HCT116 (cell line): ENCODE measurements around the gene POLH. TPM values are rescaled to one million over a fixed set of nuclear protein-coding genes. Genes with fewer than 3 reads are reported as not detected.

Experiments used
- ATAC-seq: fragments of 200-7000 bp; cut with Tn5 transposase; 2 replicates; pipeline ENCODE4 v1.9.1; 2020; ENCODE audit warnings: mild to moderate bottlenecking, moderate library complexity
- BruUV-seq: library from RNA; stranded (reverse); fragments of 400-500 nt; replicated peaks from 2 replicates; lab custom pipeline; 2021; lab: Mats Ljungman, UMichigan
- CTCF ChIA-PET: fragments of 300-600 bp; sonication (Branson Sonifier 250); formaldehyde crosslinking; loops from one replicate; lab custom pipeline; 2021; ENCODE audit warnings: antibody characterized with exemption; lab: Charles Lee
- POLR2A ChIA-PET: fragments of 300-600, 350-600 bp; sonication (Branson Sonifier 250); formaldehyde crosslinking; loops from one replicate; lab custom pipeline; 2021; ENCODE audit warnings: antibody characterized with exemption; lab: Charles Lee
- RAD21 ChIA-PET, 2 experiments: fragments of 300-600 bp; sonication (Branson Sonifier 250); formaldehyde crosslinking; loops; one replicate each; lab custom pipeline; 2023; ENCODE audit warnings: low total read pairs in 2 of 2; ENCODE audit not compliant: uncharacterized antibody in 2 of 2, unreplicated experiment in 2 of 2, low non-redundant PET in 1 of 2; lab: Charles Lee
- DNase-seq: peaks from one replicate; pipeline ENCODE4 v3.0.0-alpha.2; 2010; ENCODE audit warnings: low read depth, low spot score
- H2AFZ ChIP-seq: fragments of 200-600 bp; shearing (Covaris generic), sonication (generic); 2 replicates; pipeline ENCODE4 v1.6.1; 2017; ENCODE audit warnings: low read depth, mixed run types, mixed read lengths, antibody characterized with exemption, low read length; ENCODE audit not compliant: poor library complexity, severe bottlenecking
- H3K27ac ChIP-seq: 2 replicates; pipeline ENCODE4 v1.5.1; 2012; ENCODE audit warnings: low read depth, low read length
- H3K27me3 ChIP-seq: fragments of 200-600 bp; sonication (generic); 2 replicates; pipeline ENCODE4 v1.6.1; 2016; ENCODE audit warnings: mixed run types, low read length, mixed read lengths; ENCODE audit not compliant: insufficient read depth
- H3K36me3 ChIP-seq, 2 experiments: fragments of 200-500 bp in 1 of 2; fragments of 200-600 bp in 1 of 2; sonication (Bioruptor generic) in 1 of 2; sonication (generic) in 1 of 2; 2 replicates each; pipeline versions ENCODE4 v1.5.1 to v1.6.1; 2014 to 2016; ENCODE audit warnings: low read length in 2 of 2, inconsistent platforms in 1 of 2, mixed read lengths in 1 of 2, mixed run types in 1 of 2; ENCODE audit not compliant: insufficient read depth in 2 of 2, control insufficient read depth in 1 of 2
- H3K4me1 ChIP-seq, 2 experiments: fragments of 200-600 bp in 1 of 2; sonication (generic) in 1 of 2; 2 replicates each; pipeline versions ENCODE4 v1.5.1 to v1.6.1; 2012 to 2017; ENCODE audit warnings: low read length in 2 of 2, inconsistent platforms in 1 of 2, mild to moderate bottlenecking in 1 of 2, mixed read lengths in 1 of 2, mixed run types in 1 of 2, moderate library complexity in 1 of 2; ENCODE audit not compliant: insufficient read depth in 2 of 2, control insufficient read depth in 1 of 2
- H3K4me2 ChIP-seq: fragments of 200-600 bp; sonication (generic); 2 replicates; pipeline ENCODE4 v1.6.1; 2017; ENCODE audit warnings: mixed run types, low read length, mixed read lengths
- H3K4me3 ChIP-seq, 2 experiments: fragments of 200-600 bp in 1 of 2; sonication (generic) in 1 of 2; replicated peaks in 1 of 2; 2 replicates each; pipeline ENCODE4 v1.5.1; 2011 to 2016; ENCODE audit warnings: low read length in 2 of 2, control low read depth in 1 of 2, low read depth in 1 of 2, mild to moderate bottlenecking in 1 of 2, mixed read lengths in 1 of 2, mixed run types in 1 of 2
- H3K79me2 ChIP-seq: fragments of 200-600 bp; sonication (generic); 2 replicates; pipeline ENCODE4 v1.6.1; 2017; ENCODE audit warnings: mild to moderate bottlenecking, mixed run types, low read length, moderate library complexity, mixed read lengths; ENCODE audit not compliant: insufficient read depth
- H3K9ac ChIP-seq: fragments of 200-600 bp; sonication (generic); 2 replicates; pipeline ENCODE4 v1.6.1; 2016; ENCODE audit warnings: low read length, mixed read lengths
- H3K9me2 ChIP-seq: fragments of 200-600 bp; sonication (generic), shearing (Covaris generic); 2 replicates; pipeline ENCODE4 v1.6.1; 2017; ENCODE audit warnings: mixed run types, mild to moderate bottlenecking, moderate library complexity; ENCODE audit not compliant: insufficient read depth
- H3K9me3 ChIP-seq, 2 experiments: fragments of 200-500 bp in 1 of 2; fragments of 200-600 bp in 1 of 2; sonication (Bioruptor generic) in 1 of 2; sonication (generic) in 1 of 2; 2 replicates each; pipeline ENCODE4 v1.6.1; 2014 to 2017; ENCODE audit warnings: low read length in 2 of 2, mixed read lengths in 2 of 2, inconsistent platforms in 1 of 2, low read depth in 1 of 2, mild to moderate bottlenecking in 1 of 2, mixed run types in 1 of 2, moderate library complexity in 1 of 2; ENCODE audit not compliant: control insufficient read depth in 1 of 2, insufficient read depth in 1 of 2
- H4K20me1 ChIP-seq: fragments of 200-600 bp; sonication (generic), shearing (Covaris generic); 2 replicates; pipeline ENCODE4 v1.6.1; 2017; ENCODE audit warnings: mixed run types, mild to moderate bottlenecking, moderate library complexity; ENCODE audit not compliant: insufficient read depth
- ATF3 ChIP-seq: IDR thresholded peaks from 2 replicates; pipeline ENCODE4 v1.6.1; 2012
- CBX3 ChIP-seq: IDR thresholded peaks from 2 replicates; pipeline ENCODE4 v1.6.1; 2012; ENCODE audit warnings: low read depth
- CEBPB ChIP-seq: IDR thresholded peaks from 2 replicates; pipeline ENCODE4 v1.6.1; 2012; ENCODE audit warnings: low read depth
- CTCF ChIP-seq, 3 experiments: fragments of 200-600 bp in 1 of 3; sonication (generic) in 1 of 3; IDR thresholded peaks in 2 of 3; conservative IDR thresholded peaks in 1 of 3; 2 replicates each; pipeline ENCODE4 v1.5.1; 2012 to 2017; ENCODE audit warnings: low read depth in 2 of 3, low read length in 2 of 3, antibody characterized with exemption in 1 of 3, borderline replicate concordance in 1 of 3, control low read depth in 1 of 3, mild to moderate bottlenecking in 1 of 3, mixed read lengths in 1 of 3, mixed run types in 1 of 3, moderate library complexity in 1 of 3; ENCODE audit not compliant: insufficient read depth in 1 of 3
- EZH2 ChIP-seq: fragments of 200-600 bp; sonication (generic); IDR thresholded peaks from 2 replicates; pipeline ENCODE4 v1.6.1; 2017; ENCODE audit warnings: antibody characterized with exemption, mixed run types
- EZH2phosphoT487 ChIP-seq: fragments of 200-600 bp; IDR thresholded peaks from 2 replicates; pipeline ENCODE4 v1.6.1; 2018; ENCODE audit warnings: antibody characterized with exemption, borderline replicate concordance
- FOSL1 ChIP-seq: IDR thresholded peaks from 2 replicates; pipeline ENCODE4 v1.6.1; 2012; ENCODE audit warnings: low read depth
- MAX ChIP-seq: IDR thresholded peaks from 2 replicates; pipeline ENCODE4 v1.6.1; 2012
- POLR2A ChIP-seq: IDR thresholded peaks from 2 replicates; pipeline ENCODE4 v1.7.0; 2011; ENCODE audit warnings: borderline replicate concordance; ENCODE audit not compliant: insufficient read depth, insufficient read length; ENCODE audit errors: extremely low read depth
- POLR2AphosphoS5 ChIP-seq: IDR thresholded peaks from 2 replicates; pipeline ENCODE4 v1.6.1; 2011; ENCODE audit warnings: mild to moderate bottlenecking, low read depth, low read length, moderate library complexity
- RAD21 ChIP-seq: IDR thresholded peaks from 2 replicates; pipeline ENCODE4 v1.6.1; 2012; ENCODE audit warnings: low read depth, mild to moderate bottlenecking
- REST ChIP-seq: IDR thresholded peaks from 2 replicates; pipeline ENCODE4 v1.6.1; 2012; ENCODE audit warnings: low read depth
- SIN3A ChIP-seq: IDR thresholded peaks from 2 replicates; pipeline ENCODE4 v1.6.1; 2012; ENCODE audit warnings: low read depth
- SP1 ChIP-seq: IDR thresholded peaks from 2 replicates; pipeline ENCODE4 v1.6.1; 2012; ENCODE audit warnings: low read depth
- SRF ChIP-seq: IDR thresholded peaks from 2 replicates; pipeline ENCODE4 v1.6.1; 2012; ENCODE audit warnings: low read depth
- TCF7L2 ChIP-seq: IDR thresholded peaks from 2 replicates; pipeline ENCODE4 v1.7.0; 2011; ENCODE audit warnings: borderline replicate concordance, inconsistent platforms; ENCODE audit not compliant: insufficient read depth, insufficient read length; ENCODE audit errors: extremely low read depth
- YY1 ChIP-seq: IDR thresholded peaks from 2 replicates; pipeline ENCODE4 v1.6.1; 2011; ENCODE audit warnings: low read length, low read depth, moderate library complexity, mild to moderate bottlenecking; ENCODE audit not compliant: insufficient replicate concordance; ENCODE audit errors: extremely low read depth
- ZBTB33 ChIP-seq: IDR thresholded peaks from 2 replicates; pipeline ENCODE4 v1.6.1; 2011; ENCODE audit warnings: mild to moderate bottlenecking, low read length, moderate library complexity; ENCODE audit not compliant: insufficient replicate concordance; ENCODE audit errors: extremely low read depth
- ZNF274 ChIP-seq: fragments of 200-500 bp; sonication (Bioruptor generic); IDR thresholded peaks from 2 replicates; pipeline ENCODE4 v1.6.1; 2014; ENCODE audit warnings: mild to moderate bottlenecking, low read depth, low read length, inconsistent platforms
- intact Hi-C: fragments of 100-400 bp; cut with micrococcal nuclease; formaldehyde crosslinking; loops from 2 replicates; pipeline ENCODE4 v1.10.0; 2022
- total RNA-seq: library from RNA; stranded (reverse); gene quantifications from one replicate; pipeline ENCODE4 v1.2.1, GENCODE V29; 2021; ENCODE audit not compliant: unreplicated experiment

POLH gene
- total RNA-seq, 1 experiment from 2014 or later = 20.6 TPM

GRCh38 chr6:43600595-43600994 lies 24.6 kb downstream of the POLH start:
- POLR2A ChIA-PET = no interaction called here

More at GRCh38 chr6:43600595-43600994, 24.6 kb downstream of the POLH start:
- intact Hi-C loops = no loop called here
- ATAC-seq = no peak
- Histone ChIP-seq H3K27me3 (no peaks in the 10 kb centered on the region), H3K9me2 (no peaks in the 10 kb centered on the region), H3K9ac (no peak overlapping the region), H3K9me3 (no peaks in the 10 kb centered on the region), H3K4me3 (no peak overlapping the region), H3K79me2 (no peaks in the 10 kb centered on the region), H3K4me1 (no peaks in the 10 kb centered on the region), H3K36me3 (peaks cover 18 to 25% of the 10 kb centered on the region in 2 experiments), H3K27ac (no peak overlapping the region), H2AFZ (no peak overlapping the region), H4K20me1 (no peaks in the 10 kb centered on the region), H3K4me2 (no peak overlapping the region)
- RAD21 ChIA-PET = no interaction called here
- TF ChIP-seq POLR2AphosphoS5 (no peak), MAX (no peak), ZNF274 (no peak), SIN3A (no peak), FOSL1 (no peak), EZH2phosphoT487 (no peak), CBX3 (no peak), SP1 (no peak), CTCF (IDR thresholded peaks at IDR 0.05 in 2 of 3, conservative IDR thresholded peaks at IDR 0.05 in 1 of 3; ENCODE audit: borderline replicate concordance in 1 of 3, insufficient read depth in 1 of 3, low read depth in 2 of 3, low read length in 2 of 3) (no peak), POLR2A (no peak), ATF3 (no peak), SRF (no peak), YY1 (no peak), RAD21 (no peak), ZBTB33 (no peak), EZH2 (no peak), CEBPB (no peak), REST (no peak), TCF7L2 (no peak)
- no TSS peak for BruUV-seq
- no peak for DNase-seq
- CTCF ChIA-PET = interaction anchor here (0.6 kb wide), 1 partner anchor 68 kb away, joined by 3 read pairs; no protein-coding TSS in a partner anchor
